ENCODE measurements around the gene MRPS10. TPM values are rescaled to one million over a fixed set of nuclear protein-coding genes. Genes with fewer than 3 reads are reported as not detected.
"Not testable (repeated sequence)": the region's sequence is repeated elsewhere in the genome, so short reads cannot be mapped to it uniquely, and the experiment has no call there.

MRPS10 gene
- total and polyA plus RNA-seq, 9 donors, result 26.9 to 37.8 (median 33.8) TPM

GRCh38 chr6:42200035-42200434, 17.6 kb downstream of the MRPS10 start:
- Histone ChIP-seq H3K4me3 (ENCODE audit: low read length) (no peak overlapping the region), H3K27me3 (ENCODE audit: control insufficient read depth, insufficient read depth, low read length) (no peaks in the 10 kb centered on the region), H3K36me3 (ENCODE audit: control insufficient read depth, insufficient read depth, low read length) (peaks cover 12% of the 10 kb centered on the region), H3K9me3 (replicated peaks; ENCODE audit: control insufficient read depth, low read depth, low read length) (no peaks in the 10 kb centered on the region), H3K27ac (ENCODE audit: low read length) (no peak overlapping the region), H3K4me1 (ENCODE audit: control insufficient read depth, insufficient read depth, low read length) (no peaks in the 10 kb centered on the region)
- 69% methylated on average over 1 of the region's 1 CpG for WGBS (ENCODE audit: insufficient coverage)
- DNase-seq, result peak; percentile 8

GRCh38 chr6:42199106-42199981, 18.3 kb downstream of the MRPS10 start:
- no peaks in the 10 kb centered on the region for H3K4me1 ChIP-seq (ENCODE audit: control insufficient read depth, insufficient read depth, low read length)
- H3K27me3 ChIP-seq (ENCODE audit: control insufficient read depth, insufficient read depth, low read length), result no peaks in the 10 kb centered on the region
- no peak overlapping the region for H3K27ac ChIP-seq (ENCODE audit: low read length)
- H3K9me3 ChIP-seq (replicated peaks; ENCODE audit: control insufficient read depth, low read depth, low read length), result no peaks in the 10 kb centered on the region
- 92% methylated on average over 3 of the region's 5 CpGs for WGBS (ENCODE audit: insufficient coverage)
- no peak for DNase-seq
- H3K36me3 ChIP-seq (ENCODE audit: control insufficient read depth, insufficient read depth, low read length), result peaks cover 8% of the 10 kb centered on the region
- H3K4me3 ChIP-seq (ENCODE audit: low read length), result no peak overlapping the region

- Histone ChIP-seq H3K36me3 (ENCODE audit: control insufficient read depth, insufficient read depth, low read length) (peaks cover 3% of the 10 kb centered on the region), H3K27ac (ENCODE audit: low read length) (no peak overlapping the region), H3K4me1 (ENCODE audit: control insufficient read depth, insufficient read depth, low read length) (no peaks in the 10 kb centered on the region), H3K4me3 (ENCODE audit: low read length) (no peak overlapping the region), H3K27me3 (ENCODE audit: control insufficient read depth, insufficient read depth, low read length) (no peaks in the 10 kb centered on the region), H3K9me3 (replicated peaks; ENCODE audit: control insufficient read depth, low read depth, low read length) (no peaks in the 10 kb centered on the region)
- whole genome bisulfite sequencing (ENCODE audit: insufficient coverage), result 79% methylated on average over 13 of the region's 13 CpGs
- DNase-seq, result no peak
Measured at GRCh38 chr6:42197555-42198362, 19.9 kb downstream of the MRPS10 start.

GRCh38 chr6:42195415-42195814, 22.2 kb downstream of the MRPS10 start:
- no peak for DNase-seq
- H3K4me3 ChIP-seq (ENCODE audit: low read length), result no peak overlapping the region
- peaks cover 3% of the 10 kb centered on the region for H3K36me3 ChIP-seq (ENCODE audit: control insufficient read depth, insufficient read depth, low read length)
- WGBS (ENCODE audit: insufficient coverage), result no CpG with 5 or more reads among the region's 4 CpGs
- H3K27ac ChIP-seq (ENCODE audit: low read length), result no peak overlapping the region
- no peaks in the 10 kb centered on the region for H3K27me3 ChIP-seq (ENCODE audit: control insufficient read depth, insufficient read depth, low read length)
- no peaks in the 10 kb centered on the region for H3K9me3 ChIP-seq (replicated peaks; ENCODE audit: control insufficient read depth, low read depth, low read length)
- H3K4me1 ChIP-seq (ENCODE audit: control insufficient read depth, insufficient read depth, low read length), result peaks cover 4% of the 10 kb centered on the region

GRCh38 chr6:42194056-42194455, 23.6 kb downstream of the MRPS10 start:
- Histone ChIP-seq H3K9me3 (replicated peaks; ENCODE audit: control insufficient read depth, low read depth, low read length) (no peaks in the 10 kb centered on the region), H3K27ac (ENCODE audit: low read length) (no peak overlapping the region), H3K36me3 (ENCODE audit: control insufficient read depth, insufficient read depth, low read length) (no peaks in the 10 kb centered on the region), H3K4me1 (ENCODE audit: control insufficient read depth, insufficient read depth, low read length) (peaks cover 4% of the 10 kb centered on the region), H3K27me3 (ENCODE audit: control insufficient read depth, insufficient read depth, low read length) (no peaks in the 10 kb centered on the region), H3K4me3 (ENCODE audit: low read length) (no peak overlapping the region)
- 93% methylated on average over 4 of the region's 5 CpGs for WGBS (ENCODE audit: insufficient coverage)
- no peak for DNase-seq

- Histone ChIP-seq H3K4me1 (ENCODE audit: control insufficient read depth, insufficient read depth, low read length) (peaks cover 4% of the 10 kb centered on the region), H3K27ac (ENCODE audit: low read length) (no peak overlapping the region)
Measured at GRCh38 chr6:42193491-42193894, 24.2 kb downstream of the MRPS10 start.

GRCh38 chr6:42192385-42192784, 25.3 kb downstream of the MRPS10 start:
- H3K4me1 ChIP-seq (ENCODE audit: control insufficient read depth, insufficient read depth, low read length); H3K27me3 ChIP-seq (ENCODE audit: control insufficient read depth, insufficient read depth, low read length); DNase-seq; H3K36me3 ChIP-seq (ENCODE audit: control insufficient read depth, insufficient read depth, low read length); H3K27ac ChIP-seq (ENCODE audit: low read length); H3K4me3 ChIP-seq (ENCODE audit: low read length); H3K9me3 ChIP-seq (replicated peaks; ENCODE audit: control insufficient read depth, low read depth, low read length): not testable (repeated sequence)
- WGBS (ENCODE audit: insufficient coverage), result 100% methylated on average over 3 of the region's 5 CpGs

More at GRCh38 chr6:42193491-42193894, 24.2 kb downstream of the MRPS10 start:
- no peaks in the 10 kb centered on the region for H3K9me3 ChIP-seq (replicated peaks; ENCODE audit: control insufficient read depth, low read depth, low read length)
- H3K27me3 ChIP-seq (ENCODE audit: control insufficient read depth, insufficient read depth, low read length), result no peaks in the 10 kb centered on the region
- no peaks in the 10 kb centered on the region for H3K36me3 ChIP-seq (ENCODE audit: control insufficient read depth, insufficient read depth, low read length)
- DNase-seq, result no peak
- H3K4me3 ChIP-seq (ENCODE audit: low read length), result no peak overlapping the region
- 50% methylated on average over 8 of the region's 8 CpGs for WGBS (ENCODE audit: insufficient coverage)

GRCh38 chr6:42190554-42191183, 27.0 kb downstream of the MRPS10 start:
- Histone ChIP-seq H3K9me3 (replicated peaks; ENCODE audit: control insufficient read depth, low read depth, low read length) (no peaks in the 10 kb centered on the region), H3K27me3 (ENCODE audit: control insufficient read depth, insufficient read depth, low read length) (no peaks in the 10 kb centered on the region), H3K36me3 (ENCODE audit: control insufficient read depth, insufficient read depth, low read length) (no peaks in the 10 kb centered on the region), H3K27ac (ENCODE audit: low read length) (peak overlapping the region; percentile 31), H3K4me3 (ENCODE audit: low read length) (no peak overlapping the region), H3K4me1 (ENCODE audit: control insufficient read depth, insufficient read depth, low read length) (peaks cover 4% of the 10 kb centered on the region)
- peak; percentile 39 for DNase-seq
- WGBS (ENCODE audit: insufficient coverage), result no CpG with 5 or more reads among the region's 5 CpGs

- Histone ChIP-seq H3K27me3 (ENCODE audit: control insufficient read depth, insufficient read depth, low read length) (no peaks in the 10 kb centered on the region), H3K36me3 (ENCODE audit: control insufficient read depth, insufficient read depth, low read length) (no peaks in the 10 kb centered on the region), H3K9me3 (replicated peaks; ENCODE audit: control insufficient read depth, low read depth, low read length) (no peaks in the 10 kb centered on the region), H3K27ac (ENCODE audit: low read length) (no peak overlapping the region), H3K4me1 (ENCODE audit: control insufficient read depth, insufficient read depth, low read length) (peaks cover 4% of the 10 kb centered on the region), H3K4me3 (ENCODE audit: low read length) (no peak overlapping the region)
- WGBS (ENCODE audit: insufficient coverage), result 95% methylated on average over 3 of the region's 6 CpGs
- no peak for DNase-seq
Measured at GRCh38 chr6:42188406-42188805, 29.3 kb downstream of the MRPS10 start.

GRCh38 chr6:42185597-42185996, 32.1 kb downstream of the MRPS10 start:
- Histone ChIP-seq H3K36me3 (ENCODE audit: control insufficient read depth, insufficient read depth, low read length) (no peaks in the 10 kb centered on the region), H3K27me3 (ENCODE audit: control insufficient read depth, insufficient read depth, low read length) (no peaks in the 10 kb centered on the region), H3K4me3 (ENCODE audit: low read length) (no peak overlapping the region), H3K4me1 (ENCODE audit: control insufficient read depth, insufficient read depth, low read length) (no peaks in the 10 kb centered on the region), H3K27ac (ENCODE audit: low read length) (no peak overlapping the region), H3K9me3 (replicated peaks; ENCODE audit: control insufficient read depth, low read depth, low read length) (no peaks in the 10 kb centered on the region)
- WGBS (ENCODE audit: insufficient coverage), result 47% methylated on average over 9 of the region's 10 CpGs
- peak; percentile 16 for DNase-seq
